ENCODE data around the gene WDTC1.
A peak's percentile ranks its signal among the peaks of the same experiment; 100 is the strongest.

WDTC1 gene

GRCh38 chr1:27357281-27358037 is 123.0 kb downstream of the WDTC1 start:
- Histone ChIP-seq H3K27ac (replicated peaks) (peak overlapping the region; percentile 40), H3K27me3 (ENCODE audit: insufficient read depth, poor library complexity, severe bottlenecking) (peaks cover 6% of the 10 kb centered on the region), H3K4me3 (replicated peaks; ENCODE audit: insufficient read depth, low read length) (peak overlapping the region; percentile 28; the same call in 1 of the 2 replicates)
- DNase-seq (ENCODE audit: low read depth in 1 of 2, low spot score in 1 of 2): peak; percentile 65 to 84
- no peak for TF ChIP-seq POLR2AphosphoS5 (IDR thresholded peaks at IDR 0.05; ENCODE audit: low read depth)
- TF ChIP-seq GABPA (IDR thresholded peaks at IDR 0.05; ENCODE audit: low read depth): no peak
- TF ChIP-seq CTCF (IDR thresholded peaks at IDR 0.05; ENCODE audit: insufficient read depth, low read length): peak; percentile 91

Data from HL-60 (cell line).